Lower lobe of right lung (tissue), 2 donors: ENCODE results near the gene TSFM. TPM values are rescaled to one million over a fixed set of nuclear protein-coding genes. Genes with fewer than 3 reads are reported as not detected.
"Not testable (repeated sequence)": the region's sequence is repeated elsewhere in the genome, so short reads cannot be mapped to it uniquely, and the experiment has no call there.

Source experiments
- ATAC-seq, 2 donors: fragments of 200-7000 bp; cut with Tn5 transposase; one replicate each; pipeline ENCODE4 v1.9.1; 2020 to 2022; ENCODE audit warnings: mild to moderate bottlenecking in 2 of 2, moderate library complexity in 2 of 2
- DNase-seq: peaks from one replicate; pipeline ENCODE4 v3.0.0-alpha.2; 2020
- H3K27ac ChIP-seq: fragments of 200-600 bp; one replicate; pipeline ENCODE4 v1.8.0; 2022
- H3K27me3 ChIP-seq: fragments of 200-600 bp; one replicate; pipeline ENCODE4 v1.8.0; 2022; ENCODE audit warnings: low read depth
- H3K36me3 ChIP-seq: fragments of 200-600 bp; one replicate; pipeline ENCODE4 v1.8.0; 2022; ENCODE audit warnings: mild to moderate bottlenecking
- H3K4me1 ChIP-seq: fragments of 200-600 bp; one replicate; pipeline ENCODE4 v1.8.0; 2022
- H3K4me3 ChIP-seq: fragments of 200-600 bp; one replicate; pipeline ENCODE4 v1.8.0; 2022; ENCODE audit warnings: mild to moderate bottlenecking
- H3K9me3 ChIP-seq: fragments of 200-600 bp; one replicate; pipeline ENCODE4 v1.8.0; 2022
- intact Hi-C: fragments of 100-400 bp; cut with DNase I; formaldehyde crosslinking; loops from one replicate; pipeline ENCODE4 v1.11.0; 2022
- total RNA-seq: library from RNA; stranded (reverse); fragmentation: NEBNext Ultra II Directional; extraction: Animal tissue kit (Norgen Biotek cat#: 25700); gene quantifications from one replicate; pipeline ENCODE4 v1.2.1, GENCODE V29; 2021
- TF ChIP-seq, protein P1 (sequence below): fragments of 200-600 bp; IDR thresholded peaks from one replicate; pipeline ENCODE4 v1.8.0; 2022; ENCODE audit warnings: antibody characterized with exemption, mild to moderate bottlenecking
- donor health status: DM: no; HTN: yes; CAD: no; lungs with severe emphysema.

TSFM gene
- total RNA-seq, 1 donor from 2014 or later: 22.6 TPM

DNA sequence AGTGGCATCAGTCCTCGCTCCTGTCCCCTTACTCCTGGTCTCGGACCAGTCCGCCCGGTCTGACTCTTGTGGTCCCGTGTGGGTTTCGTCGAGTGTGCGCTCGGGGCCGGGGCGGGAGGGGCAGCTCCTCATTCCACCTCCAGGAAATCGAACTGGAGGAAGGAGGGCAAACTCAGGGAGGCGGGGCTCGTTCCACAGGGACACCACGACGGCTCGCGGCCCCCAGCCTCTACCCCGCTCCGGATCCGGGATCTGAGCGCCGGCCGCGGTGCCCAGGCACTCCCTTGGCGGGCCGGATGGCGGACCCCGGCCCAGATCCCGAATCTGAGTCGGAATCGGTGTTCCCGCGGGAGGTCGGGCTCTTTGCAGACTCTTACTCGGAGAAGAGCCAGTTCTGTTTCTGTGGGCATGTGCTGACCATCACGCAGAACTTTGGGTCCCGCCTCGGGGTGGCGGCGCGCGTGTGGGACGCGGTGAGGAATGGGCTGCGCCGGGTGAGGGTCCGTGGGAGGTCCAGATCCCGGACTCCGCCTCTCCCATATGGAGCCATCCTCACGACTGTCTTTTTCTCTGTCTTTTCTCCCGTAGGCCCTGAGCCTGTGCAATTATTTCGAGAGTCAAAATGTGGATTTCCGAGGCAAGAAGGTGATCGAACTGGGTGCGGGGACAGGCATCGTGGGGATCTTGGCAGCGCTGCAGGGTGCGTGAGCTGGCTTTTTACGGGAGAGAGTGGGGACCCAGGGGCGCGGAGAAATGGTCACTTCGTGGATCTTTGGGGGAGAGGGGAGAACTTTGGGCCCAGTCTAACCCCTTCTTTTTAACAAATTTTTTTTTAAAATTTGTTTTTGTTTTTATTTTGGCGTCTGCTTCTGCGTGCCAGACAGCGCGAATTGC, 9.9 kb upstream of the TSFM start, which contains the start of gene EEF1AKMT3:
TSS of gene EEF1AKMT3 (plus strand) at position 186 of the 894 bp plus-strand sequence. CDS start at position 297, 111 bp downstream.
- H3K27me3 ChIP-seq: no peaks in the 10 kb centered on the region
- H3K4me1 ChIP-seq: peaks cover 21% of the 10 kb centered on the region
- H3K9me3 ChIP-seq: no peaks in the 10 kb centered on the region
- peak; percentile 71 to 84 for ATAC-seq
- H3K36me3 ChIP-seq: peaks cover 29% of the 10 kb centered on the region
- DNase-seq: peak; percentile 79
- TF ChIP-seq, protein P1, sequence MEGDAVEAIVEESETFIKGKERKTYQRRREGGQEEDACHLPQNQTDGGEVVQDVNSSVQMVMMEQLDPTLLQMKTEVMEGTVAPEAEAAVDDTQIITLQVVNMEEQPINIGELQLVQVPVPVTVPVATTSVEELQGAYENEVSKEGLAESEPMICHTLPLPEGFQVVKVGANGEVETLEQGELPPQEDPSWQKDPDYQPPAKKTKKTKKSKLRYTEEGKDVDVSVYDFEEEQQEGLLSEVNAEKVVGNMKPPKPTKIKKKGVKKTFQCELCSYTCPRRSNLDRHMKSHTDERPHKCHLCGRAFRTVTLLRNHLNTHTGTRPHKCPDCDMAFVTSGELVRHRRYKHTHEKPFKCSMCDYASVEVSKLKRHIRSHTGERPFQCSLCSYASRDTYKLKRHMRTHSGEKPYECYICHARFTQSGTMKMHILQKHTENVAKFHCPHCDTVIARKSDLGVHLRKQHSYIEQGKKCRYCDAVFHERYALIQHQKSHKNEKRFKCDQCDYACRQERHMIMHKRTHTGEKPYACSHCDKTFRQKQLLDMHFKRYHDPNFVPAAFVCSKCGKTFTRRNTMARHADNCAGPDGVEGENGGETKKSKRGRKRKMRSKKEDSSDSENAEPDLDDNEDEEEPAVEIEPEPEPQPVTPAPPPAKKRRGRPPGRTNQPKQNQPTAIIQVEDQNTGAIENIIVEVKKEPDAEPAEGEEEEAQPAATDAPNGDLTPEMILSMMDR: no peak
- H3K27ac ChIP-seq: peak within 1 kb of the TSS; percentile 91
- intact Hi-C loops: no loop called here
- H3K4me3 ChIP-seq: peak within 1 kb of the TSS; percentile 93

DNA sequence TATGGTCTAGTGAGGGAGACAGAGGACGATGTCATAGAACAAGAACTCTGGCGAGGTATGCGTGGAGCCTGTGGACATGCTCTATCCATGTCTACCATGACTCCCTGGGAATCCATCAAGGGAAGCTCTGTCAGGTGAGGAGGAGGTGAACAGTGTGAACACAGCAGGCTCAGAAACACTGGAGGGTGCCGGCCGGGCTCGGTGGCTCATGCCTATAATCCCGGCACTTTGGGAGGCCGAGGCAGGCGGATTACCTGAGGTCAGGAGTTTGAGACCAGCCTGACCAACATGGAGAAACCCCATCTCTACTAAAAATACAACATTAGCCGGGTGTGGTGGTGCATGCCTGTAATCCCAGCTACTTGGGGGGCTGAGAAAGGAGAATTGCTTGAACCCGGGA, 8.0 kb upstream of the TSFM start:
- intact Hi-C loops: not testable (repeated sequence)

GRCh38 chr12:57775044-57775443, 7.5 kb upstream of the TSFM start:
- intact Hi-C loops: no loop called here
- no peaks in the 10 kb centered on the region for H3K27me3 ChIP-seq
- TF ChIP-seq, protein P1: no peak
- DNase-seq: no peak
- no peaks in the 10 kb centered on the region for H3K9me3 ChIP-seq
- no peak overlapping the region for H3K27ac ChIP-seq
- H3K36me3 ChIP-seq: peaks cover 13% of the 10 kb centered on the region
- no peak overlapping the region for H3K4me3 ChIP-seq
- no peak for ATAC-seq
- H3K4me1 ChIP-seq: peaks cover 21% of the 10 kb centered on the region

More for the DNA sequence above, 8.0 kb upstream of the TSFM start:
- H3K27ac ChIP-seq, H3K4me3 ChIP-seq, DNase-seq, H3K27me3 ChIP-seq, H3K9me3 ChIP-seq, ATAC-seq: not testable (repeated sequence)
- Histone ChIP-seq H3K36me3 (peaks cover 17% of the 10 kb centered on the region), H3K4me1 (peaks cover 21% of the 10 kb centered on the region)

- ATAC-seq: no peak
These were observed 6.9 kb upstream of the TSFM start for GRCh38 chr12:57775563-57776246.

GRCh38 chr12:57776247-57776587, 6.4 kb upstream of the TSFM start:
- Histone ChIP-seq H3K4me1 (peaks cover 21% of the 10 kb centered on the region), H3K36me3 (peaks cover 10% of the 10 kb centered on the region), H3K27ac (no peak overlapping the region), H3K4me3 (no peak overlapping the region), H3K27me3 (no peaks in the 10 kb centered on the region), H3K9me3 (no peaks in the 10 kb centered on the region)
- intact Hi-C loops: no loop called here
- TF ChIP-seq, protein P1: no peak
- DNase-seq: no peak
- no peak for ATAC-seq

More at GRCh38 chr12:57775563-57776246, 6.9 kb upstream of the TSFM start:
- H3K27me3 ChIP-seq: no peaks in the 10 kb centered on the region
- intact Hi-C loops: no loop called here
- H3K9me3 ChIP-seq: no peaks in the 10 kb centered on the region
- H3K36me3 ChIP-seq: peaks cover 10% of the 10 kb centered on the region
- H3K27ac ChIP-seq: no peak overlapping the region
- peaks cover 22% of the 10 kb centered on the region for H3K4me1 ChIP-seq
- DNase-seq: no peak
- H3K4me3 ChIP-seq: no peak overlapping the region
- TF ChIP-seq, protein P1: no peak
